ENCODE data around the gene CPLX1. TPM values are rescaled to one million over a fixed set of nuclear protein-coding genes. Genes with fewer than 3 reads are reported as not detected.

CPLX1 gene
- total RNA-seq, 1 experiment from 2014 or later, result 14.5 TPM

DNA sequence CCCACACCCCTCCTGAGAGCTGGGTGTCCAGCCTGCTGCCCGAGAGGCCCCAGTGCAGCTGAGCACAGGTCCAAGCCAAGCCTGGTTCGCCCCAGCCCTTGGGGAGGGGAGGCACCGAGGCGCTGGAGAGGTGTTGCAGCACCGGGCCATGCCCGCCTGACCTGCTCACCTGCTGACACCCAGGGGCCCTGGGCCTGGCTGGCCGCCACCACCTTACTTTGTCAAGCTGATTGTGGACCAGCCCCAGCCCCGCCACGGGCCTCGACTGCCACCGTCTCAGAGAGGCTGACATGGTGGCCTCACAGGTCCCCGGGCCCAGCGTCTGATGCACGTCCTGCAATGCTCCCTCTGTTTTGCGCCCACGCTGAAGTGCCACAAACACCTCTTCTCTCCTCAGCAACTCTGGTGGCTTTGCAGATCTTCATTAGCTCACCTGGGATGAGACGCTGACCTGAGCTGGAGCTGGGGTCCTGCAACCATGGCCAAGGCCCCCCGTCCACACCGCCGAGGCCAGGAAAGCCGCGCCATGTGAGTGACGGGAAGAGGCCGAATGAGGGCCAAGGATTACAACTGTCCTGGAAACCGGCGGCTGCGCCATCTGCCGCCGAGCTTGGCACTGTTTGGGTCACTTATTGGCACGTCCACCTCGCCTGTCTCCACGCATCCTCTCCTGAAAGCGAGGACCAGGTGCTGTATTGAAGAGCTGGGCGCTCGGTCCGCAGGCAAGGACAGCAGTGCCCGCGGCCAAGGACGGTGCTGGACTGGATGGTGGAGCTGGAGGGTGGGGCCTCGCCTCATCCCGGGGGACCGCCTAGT lies 7.6 kb downstream of the CPLX1 start (continued):
- TF ChIP-seq, protein P1, sequence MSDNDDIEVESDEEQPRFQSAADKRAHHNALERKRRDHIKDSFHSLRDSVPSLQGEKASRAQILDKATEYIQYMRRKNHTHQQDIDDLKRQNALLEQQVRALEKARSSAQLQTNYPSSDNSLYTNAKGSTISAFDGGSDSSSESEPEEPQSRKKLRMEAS (IDR thresholded peaks at IDR 0.05), result no peak
- TF ChIP-seq EZH2phosphoT487 (IDR thresholded peaks at IDR 0.05; ENCODE audit: borderline replicate concordance), result no peak

DNA sequence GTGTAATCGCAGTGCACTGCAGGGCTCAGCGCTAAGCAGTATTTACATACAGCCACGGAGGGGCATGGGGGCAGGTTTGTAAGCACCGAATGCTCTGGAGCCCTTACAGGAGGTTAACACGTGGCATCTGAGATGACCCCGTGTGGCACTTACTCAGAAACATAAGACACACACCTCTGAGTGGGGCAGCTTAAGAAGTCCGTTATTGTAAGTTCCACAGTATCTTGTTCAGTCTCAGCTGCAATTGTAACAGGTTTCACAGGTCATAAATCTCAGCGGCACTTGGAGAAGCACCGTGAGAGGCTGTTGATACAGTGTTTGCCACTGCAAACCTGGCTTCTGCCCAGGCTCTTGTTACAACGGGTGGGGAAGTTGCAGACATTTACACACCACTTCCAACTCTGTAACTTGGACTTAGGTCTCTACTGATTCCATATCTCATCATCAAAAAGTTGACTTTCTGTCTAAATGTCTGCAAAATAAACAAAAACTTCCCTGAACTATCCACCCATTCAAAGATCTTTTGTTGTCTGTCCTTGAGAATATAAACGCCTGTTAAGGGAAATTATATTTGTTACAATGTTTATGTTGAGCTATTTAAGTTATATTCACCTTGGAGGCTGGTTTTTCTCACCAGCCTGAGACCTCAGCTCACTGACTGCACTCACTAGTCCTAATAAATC lies 10.3 kb downstream of the CPLX1 start:
- POLR2A ChIA-PET, result no interaction called here

More for the DNA sequence above, 10.3 kb downstream of the CPLX1 start:
- Histone ChIP-seq H3K36me3 (ENCODE audit: control insufficient read depth in 1 of 2, insufficient read depth in 2 of 2, low read length in 2 of 2) (no peaks in the 10 kb centered on the region), H3K79me2 (ENCODE audit: insufficient read depth, low read length) (no peaks in the 10 kb centered on the region), H3K27ac (ENCODE audit: low read depth, low read length) (no peak overlapping the region), H3K9me2 (ENCODE audit: insufficient read depth) (no peaks in the 10 kb centered on the region), H3K4me3 (replicated peaks in 1 of 2; ENCODE audit: low read depth in 1 of 2, low read length in 2 of 2) (no peak overlapping the region), H3K4me1 (ENCODE audit: control insufficient read depth in 1 of 2, insufficient read depth in 2 of 2, low read length in 2 of 2) (peaks cover 9 to 19% of the 10 kb centered on the region in 2 experiments), H4K20me1 (ENCODE audit: insufficient read depth) (no peaks in the 10 kb centered on the region), H2AFZ (ENCODE audit: low read depth, low read length, poor library complexity, severe bottlenecking) (no peak overlapping the region), H3K9me3 (ENCODE audit: control insufficient read depth in 1 of 2, insufficient read depth in 1 of 2, low read depth in 1 of 2, low read length in 2 of 2) (no peaks in the 10 kb centered on the region), H3K9ac (ENCODE audit: low read length) (no peak overlapping the region), H3K27me3 (ENCODE audit: insufficient read depth, low read length) (no peaks in the 10 kb centered on the region), H3K4me2 (ENCODE audit: low read length) (no peak overlapping the region)
- DNase-seq (ENCODE audit: low read depth, low spot score), result no peak
- intact Hi-C loops (cut with micrococcal nuclease), result no loop called here
- TF ChIP-seq EZH2phosphoT487 (IDR thresholded peaks at IDR 0.05; ENCODE audit: borderline replicate concordance) (no peak), ELF1 (IDR thresholded peaks at IDR 0.05; ENCODE audit: borderline replicate concordance, low read depth) (no peak), ZFX (IDR thresholded peaks at IDR 0.05) (no peak), SRF (IDR thresholded peaks at IDR 0.05; ENCODE audit: low read depth) (no peak), ZNF274 (IDR thresholded peaks at IDR 0.05; ENCODE audit: low read depth, low read length) (no peak), CTCF (IDR thresholded peaks at IDR 0.05 in 2 of 3, conservative IDR thresholded peaks at IDR 0.05 in 1 of 3; ENCODE audit: borderline replicate concordance in 1 of 3, insufficient read depth in 1 of 3, low read depth in 2 of 3, low read length in 2 of 3) (no peak), EGR1 (IDR thresholded peaks at IDR 0.05; ENCODE audit: low read depth) (no peak), CEBPB (IDR thresholded peaks at IDR 0.05; ENCODE audit: low read depth) (no peak), FOSL1 (IDR thresholded peaks at IDR 0.05; ENCODE audit: low read depth) (no peak), TCF7L2 (IDR thresholded peaks at IDR 0.05; ENCODE audit: borderline replicate concordance, extremely low read depth, insufficient read depth, insufficient read length) (no peak), EZH2 (IDR thresholded peaks at IDR 0.05) (no peak), ZBTB33 (IDR thresholded peaks at IDR 0.05; ENCODE audit: extremely low read depth, insufficient replicate concordance, low read length) (no peak)
- TF ChIP-seq, protein P2, sequence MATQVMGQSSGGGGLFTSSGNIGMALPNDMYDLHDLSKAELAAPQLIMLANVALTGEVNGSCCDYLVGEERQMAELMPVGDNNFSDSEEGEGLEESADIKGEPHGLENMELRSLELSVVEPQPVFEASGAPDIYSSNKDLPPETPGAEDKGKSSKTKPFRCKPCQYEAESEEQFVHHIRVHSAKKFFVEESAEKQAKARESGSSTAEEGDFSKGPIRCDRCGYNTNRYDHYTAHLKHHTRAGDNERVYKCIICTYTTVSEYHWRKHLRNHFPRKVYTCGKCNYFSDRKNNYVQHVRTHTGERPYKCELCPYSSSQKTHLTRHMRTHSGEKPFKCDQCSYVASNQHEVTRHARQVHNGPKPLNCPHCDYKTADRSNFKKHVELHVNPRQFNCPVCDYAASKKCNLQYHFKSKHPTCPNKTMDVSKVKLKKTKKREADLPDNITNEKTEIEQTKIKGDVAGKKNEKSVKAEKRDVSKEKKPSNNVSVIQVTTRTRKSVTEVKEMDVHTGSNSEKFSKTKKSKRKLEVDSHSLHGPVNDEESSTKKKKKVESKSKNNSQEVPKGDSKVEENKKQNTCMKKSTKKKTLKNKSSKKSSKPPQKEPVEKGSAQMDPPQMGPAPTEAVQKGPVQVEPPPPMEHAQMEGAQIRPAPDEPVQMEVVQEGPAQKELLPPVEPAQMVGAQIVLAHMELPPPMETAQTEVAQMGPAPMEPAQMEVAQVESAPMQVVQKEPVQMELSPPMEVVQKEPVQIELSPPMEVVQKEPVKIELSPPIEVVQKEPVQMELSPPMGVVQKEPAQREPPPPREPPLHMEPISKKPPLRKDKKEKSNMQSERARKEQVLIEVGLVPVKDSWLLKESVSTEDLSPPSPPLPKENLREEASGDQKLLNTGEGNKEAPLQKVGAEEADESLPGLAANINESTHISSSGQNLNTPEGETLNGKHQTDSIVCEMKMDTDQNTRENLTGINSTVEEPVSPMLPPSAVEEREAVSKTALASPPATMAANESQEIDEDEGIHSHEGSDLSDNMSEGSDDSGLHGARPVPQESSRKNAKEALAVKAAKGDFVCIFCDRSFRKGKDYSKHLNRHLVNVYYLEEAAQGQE (IDR thresholded peaks at IDR 0.05; ENCODE audit: low read depth), result no peak
- TF ChIP-seq, protein P1 (IDR thresholded peaks at IDR 0.05), result no peak
- ATAC-seq, result no peak
- no TSS peak for BruUV-seq (replicated peaks)
- ChIA-PET CTCF (no interaction called here), RAD21 (ENCODE audit: low non-redundant PET in 1 of 2, low total read pairs in 2 of 2, uncharacterized antibody in 2 of 2, unreplicated experiment in 2 of 2) (no interaction called here)
